Duodenal mucosa (tissue), 2 donors: ENCODE data around the gene TCEA3.
A peak's percentile ranks its signal among the peaks of the same experiment; 100 is the strongest.

Experiments used
- H3K27ac ChIP-seq: one replicate; pipeline ENCODE4 v1.7.0; 2013; ENCODE audit warnings: low read depth, low read length
- H3K27me3 ChIP-seq, 2 donors: one replicate each; pipeline ENCODE4 v1.7.0; 2013; ENCODE audit warnings: low read length in 2 of 2, control low read depth in 1 of 2; ENCODE audit not compliant: insufficient read depth in 2 of 2, control insufficient read depth in 1 of 2
- H3K36me3 ChIP-seq, 2 donors: one replicate each; pipeline ENCODE4 v1.7.0; 2013; ENCODE audit warnings: low read length in 2 of 2, control low read depth in 1 of 2; ENCODE audit not compliant: insufficient read depth in 2 of 2, control insufficient read depth in 1 of 2
- H3K4me1 ChIP-seq, 2 donors: one replicate each; pipeline ENCODE4 v1.7.0; 2013; ENCODE audit warnings: low read length in 2 of 2, control low read depth in 1 of 2; ENCODE audit not compliant: insufficient read depth in 2 of 2, control insufficient read depth in 1 of 2
- H3K4me3 ChIP-seq, 2 donors: one replicate each; pipeline ENCODE4 v1.7.0; 2013; ENCODE audit warnings: low read length in 2 of 2, low read depth in 1 of 2
- H3K9ac ChIP-seq, 2 donors: one replicate each; pipeline ENCODE4 v1.7.0; 2013; ENCODE audit warnings: low read length in 2 of 2, low read depth in 1 of 2
- H3K9me3 ChIP-seq, 2 donors: one replicate each; pipeline ENCODE4 v1.7.0; 2013; ENCODE audit warnings: low read length in 2 of 2, control low read depth in 1 of 2; ENCODE audit not compliant: control insufficient read depth in 1 of 2

Gene TCEA3

DNA sequence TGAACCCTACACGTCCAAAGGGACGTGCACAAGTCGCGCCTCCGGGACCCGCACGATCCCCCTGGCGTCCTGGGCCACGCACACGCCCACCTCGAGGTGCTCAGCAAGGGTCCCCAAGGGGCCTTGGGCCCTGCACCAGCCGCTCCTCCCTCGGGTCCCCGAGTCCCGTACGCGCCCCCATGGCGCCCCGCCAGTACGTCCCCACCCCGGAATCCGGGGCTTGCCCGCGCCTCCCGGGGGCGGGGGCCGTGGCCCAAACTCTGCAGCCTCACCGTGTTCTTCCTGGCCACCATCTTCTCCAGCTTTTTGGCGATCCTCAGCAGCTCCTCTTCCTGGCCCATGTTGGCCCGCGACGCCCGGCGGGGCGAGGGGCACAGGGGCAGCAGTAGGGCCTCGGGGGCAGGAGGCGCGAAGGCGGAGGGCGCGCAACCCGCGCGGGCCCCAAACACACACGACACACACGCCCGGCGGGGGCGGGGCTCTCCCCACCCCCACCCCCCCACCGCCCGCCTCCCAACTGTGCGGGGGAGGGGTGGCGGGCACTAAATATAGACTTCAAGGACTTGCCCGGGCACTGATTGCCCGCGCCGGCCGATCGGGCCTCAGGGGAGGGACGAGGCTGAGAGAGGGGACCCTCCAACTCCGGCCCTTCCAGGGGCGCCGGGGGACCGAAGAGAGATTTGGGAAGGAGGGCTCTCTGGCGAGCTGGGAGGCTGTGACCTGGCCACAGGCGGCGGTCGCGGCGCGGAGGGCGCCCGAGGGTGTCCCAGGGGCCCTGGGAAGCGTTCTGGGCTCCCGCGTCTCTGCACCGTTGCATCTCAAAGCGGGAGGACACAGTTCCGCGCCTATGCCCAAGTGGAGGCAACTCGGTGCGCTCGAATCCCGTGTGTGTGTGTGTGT is at the start of gene TCEA3:
TCEA3 (minus strand) TSS at position 456 of the 900 bp plus-strand sequence; CDS start at position 341, 115 bp downstream.
- peak within 1 kb of the TSS; percentile 72 to 79 for H3K4me3 ChIP-seq
- peaks cover 20 to 31% of the 10 kb centered on the region in 2 donors for H3K4me1 ChIP-seq
- peak within 1 kb of the TSS; percentile 72 to 76 for H3K9ac ChIP-seq
- no peaks in the 10 kb centered on the region for H3K36me3 ChIP-seq
- no peaks in the 10 kb centered on the region for H3K9me3 ChIP-seq
- no peaks in the 10 kb centered on the region for H3K27me3 ChIP-seq
- peak within 1 kb of the TSS; percentile 81 for H3K27ac ChIP-seq

DNA sequence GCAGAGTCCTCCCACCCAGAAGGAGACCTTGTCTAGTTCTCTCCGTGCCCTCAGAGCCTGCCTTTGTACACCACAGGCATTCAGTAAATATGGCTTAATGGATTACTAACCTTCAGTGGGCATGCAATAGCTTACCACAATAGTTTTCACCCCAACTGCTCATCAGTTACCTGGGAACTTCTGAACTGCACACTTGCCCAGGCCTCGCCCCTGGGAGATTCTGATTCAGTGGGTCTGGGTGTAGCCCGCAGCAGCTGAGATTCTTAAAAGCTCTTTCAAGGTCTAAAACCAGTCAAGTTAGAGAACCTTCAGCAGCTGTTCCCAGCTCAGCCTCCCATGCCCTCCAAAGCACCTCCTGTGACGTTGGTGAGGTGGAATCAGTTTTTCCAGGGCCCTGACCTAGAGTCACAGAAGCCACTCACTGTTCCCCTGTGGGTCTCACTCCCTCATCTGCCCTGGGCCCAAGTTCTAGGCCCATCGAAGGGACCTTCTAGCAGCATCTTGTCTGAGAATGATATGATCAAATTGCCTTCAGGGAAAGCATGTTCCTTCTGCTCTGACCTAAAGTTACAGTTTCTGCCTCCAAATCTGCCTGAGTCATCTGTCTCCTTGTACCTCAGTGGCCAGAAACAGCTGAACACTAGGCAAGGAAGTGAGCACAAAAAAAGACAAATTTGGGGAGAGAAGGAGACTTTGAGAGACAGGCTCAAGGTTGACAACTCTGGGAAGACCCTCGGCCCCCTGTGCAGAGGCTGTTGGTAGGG is 48.7 kb upstream of the TCEA3 start:
- Histone ChIP-seq H3K36me3 (no peaks in the 10 kb centered on the region), H3K27me3 (no peaks in the 10 kb centered on the region), H3K9ac (no peak overlapping the region), H3K9me3 (no peaks in the 10 kb centered on the region), H3K4me3 (no peak overlapping the region), H3K4me1 (no peaks in the 10 kb centered on the region), H3K27ac (no peak overlapping the region)

DNA sequence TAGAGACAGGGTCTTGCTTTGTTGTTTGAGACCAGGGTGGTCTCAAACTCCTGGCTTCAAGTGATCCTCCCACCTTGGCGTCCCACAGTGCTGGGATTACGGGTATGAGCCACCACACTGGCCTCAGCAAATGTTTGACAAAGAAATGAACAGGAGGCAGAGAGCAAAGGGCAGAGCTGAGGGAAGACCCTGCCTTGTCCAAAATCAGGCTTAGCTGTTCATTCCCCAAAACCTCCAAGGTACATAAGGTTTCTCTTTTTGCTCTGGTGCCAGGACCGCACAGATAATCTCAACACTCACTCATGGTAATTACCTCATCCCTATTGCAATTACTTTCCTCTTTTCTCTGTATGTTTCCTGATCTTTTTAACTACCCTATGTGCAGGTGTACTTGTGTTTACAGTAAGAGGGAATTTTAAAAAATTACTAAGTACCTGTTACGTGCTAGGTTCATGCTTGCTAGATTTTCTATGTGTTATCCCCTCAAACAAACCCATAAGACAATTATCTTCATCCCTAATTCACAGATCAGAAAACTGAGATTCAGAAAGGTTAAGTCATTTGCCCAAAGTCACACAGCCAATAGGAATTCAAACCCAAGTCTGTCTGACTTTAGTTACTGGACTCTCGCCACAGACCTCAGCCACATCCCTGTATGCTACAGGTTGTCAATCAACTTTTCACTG is 47.9 kb upstream of the TCEA3 start:
- Histone ChIP-seq H3K4me1 (no peaks in the 10 kb centered on the region), H3K9me3 (no peaks in the 10 kb centered on the region), H3K9ac (no peak overlapping the region), H3K36me3 (no peaks in the 10 kb centered on the region), H3K27me3 (no peaks in the 10 kb centered on the region), H3K4me3 (no peak overlapping the region), H3K27ac (no peak overlapping the region)

DNA sequence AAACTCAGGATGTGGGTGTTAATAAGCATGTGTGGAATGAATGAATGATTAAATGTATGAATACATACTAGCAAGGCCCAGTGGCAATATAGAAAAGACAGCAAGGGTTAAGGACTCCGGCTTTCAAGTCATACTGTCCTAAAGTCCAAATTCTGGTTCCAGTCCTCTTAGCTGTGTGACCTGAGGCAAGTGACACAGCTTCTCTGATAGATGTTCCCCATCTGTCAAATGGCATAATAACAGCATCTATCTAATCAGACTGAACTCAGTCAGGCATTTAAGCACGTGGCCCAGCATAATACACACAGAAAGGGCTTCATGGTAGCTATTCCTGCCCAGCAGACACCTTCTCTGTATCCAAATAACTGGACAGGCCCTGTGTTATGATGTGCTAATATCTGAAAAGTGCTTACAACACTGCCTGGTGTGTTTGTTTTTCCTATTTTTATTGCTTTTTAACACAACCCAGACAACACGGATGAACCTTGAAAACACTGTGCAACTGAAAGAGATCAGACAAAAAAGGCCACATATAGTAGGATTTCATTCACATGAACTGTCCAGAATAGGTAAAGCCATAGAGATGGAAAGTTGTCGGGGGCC is 47.0 kb upstream of the TCEA3 start:
- no peaks in the 10 kb centered on the region for H3K4me1 ChIP-seq
- no peak overlapping the region for H3K9ac ChIP-seq

DNA sequence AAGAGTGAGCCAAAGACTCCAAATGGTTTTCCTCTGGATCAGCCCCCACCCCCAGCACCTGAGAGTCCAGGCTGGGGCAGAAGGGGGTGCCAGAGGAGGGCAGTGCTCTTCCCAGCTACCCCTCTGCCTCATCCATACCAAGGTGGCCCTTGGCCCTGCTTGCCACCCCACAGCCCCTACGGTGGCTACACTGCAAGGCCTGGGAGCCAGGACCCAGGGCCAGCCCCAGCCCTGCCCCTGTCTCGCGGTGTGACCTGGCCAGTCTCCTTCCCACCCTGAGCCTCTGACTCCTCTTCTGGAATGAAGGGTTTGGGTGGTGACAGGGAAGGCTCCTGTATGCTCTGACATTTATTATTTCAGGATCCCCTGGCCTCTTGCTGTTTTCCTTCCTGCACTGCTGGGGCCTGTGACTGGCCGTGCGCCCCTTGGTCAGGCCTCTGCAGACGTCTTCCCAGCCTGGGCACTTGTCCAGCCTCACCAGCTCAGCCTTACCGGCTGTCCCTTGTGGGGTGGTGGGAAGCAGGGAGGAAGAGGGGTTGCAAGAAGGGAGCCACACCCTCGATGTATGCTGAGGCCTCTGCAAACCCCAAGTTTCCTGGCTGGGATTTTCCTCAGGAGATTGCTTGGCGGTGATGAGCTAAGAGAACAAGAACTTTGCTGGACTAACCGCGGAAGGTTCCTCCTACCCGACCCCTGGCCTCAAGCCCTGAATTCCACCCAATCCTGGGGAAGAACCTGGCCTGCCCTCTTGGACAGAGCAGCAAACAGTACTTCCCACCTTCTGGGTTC is 45.9 kb upstream of the TCEA3 start:
- Histone ChIP-seq H3K36me3 (no peaks in the 10 kb centered on the region), H3K9me3 (no peaks in the 10 kb centered on the region), H3K27me3 (no peaks in the 10 kb centered on the region), H3K27ac (no peak overlapping the region), H3K9ac (no peak overlapping the region), H3K4me1 (no peaks in the 10 kb centered on the region), H3K4me3 (no peak overlapping the region)

More for the DNA sequence above, 47.0 kb upstream of the TCEA3 start:
- Histone ChIP-seq H3K4me3 (no peak overlapping the region), H3K9me3 (no peaks in the 10 kb centered on the region), H3K27me3 (no peaks in the 10 kb centered on the region), H3K27ac (no peak overlapping the region), H3K36me3 (no peaks in the 10 kb centered on the region)

DNA sequence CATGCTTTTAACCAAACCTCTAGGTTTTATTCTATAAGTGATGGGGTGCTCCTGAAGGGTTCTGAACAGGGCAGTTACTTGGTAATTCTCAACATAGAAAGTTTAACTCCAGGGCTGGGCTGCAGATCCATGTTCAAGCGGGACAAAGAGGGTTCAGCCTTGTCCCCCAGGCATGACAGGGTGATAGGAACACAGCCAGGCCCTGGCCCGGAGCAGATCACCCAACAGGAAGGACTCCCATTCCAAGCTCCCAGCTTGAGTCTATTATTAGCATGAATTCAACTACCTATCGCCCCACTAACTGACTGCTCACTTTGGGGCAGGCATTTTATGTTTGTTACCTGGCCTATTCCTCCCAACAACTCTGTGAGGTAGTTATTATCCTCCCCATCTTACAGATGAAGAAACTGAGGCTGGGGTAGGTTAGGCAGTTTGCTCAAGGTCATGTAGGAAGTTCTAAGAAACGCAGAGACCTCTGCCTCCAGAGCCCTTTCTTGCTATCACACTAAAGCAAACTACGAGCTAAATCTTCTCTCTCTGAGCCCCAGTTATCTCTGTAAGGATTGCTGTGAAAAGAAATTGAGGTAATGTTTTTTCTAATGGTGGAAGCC is 44.9 kb upstream of the TCEA3 start:
- Histone ChIP-seq H3K4me3 (no peak overlapping the region), H3K9me3 (no peaks in the 10 kb centered on the region), H3K9ac (no peak overlapping the region), H3K4me1 (no peaks in the 10 kb centered on the region), H3K27me3 (no peaks in the 10 kb centered on the region), H3K36me3 (no peaks in the 10 kb centered on the region), H3K27ac (no peak overlapping the region)

DNA sequence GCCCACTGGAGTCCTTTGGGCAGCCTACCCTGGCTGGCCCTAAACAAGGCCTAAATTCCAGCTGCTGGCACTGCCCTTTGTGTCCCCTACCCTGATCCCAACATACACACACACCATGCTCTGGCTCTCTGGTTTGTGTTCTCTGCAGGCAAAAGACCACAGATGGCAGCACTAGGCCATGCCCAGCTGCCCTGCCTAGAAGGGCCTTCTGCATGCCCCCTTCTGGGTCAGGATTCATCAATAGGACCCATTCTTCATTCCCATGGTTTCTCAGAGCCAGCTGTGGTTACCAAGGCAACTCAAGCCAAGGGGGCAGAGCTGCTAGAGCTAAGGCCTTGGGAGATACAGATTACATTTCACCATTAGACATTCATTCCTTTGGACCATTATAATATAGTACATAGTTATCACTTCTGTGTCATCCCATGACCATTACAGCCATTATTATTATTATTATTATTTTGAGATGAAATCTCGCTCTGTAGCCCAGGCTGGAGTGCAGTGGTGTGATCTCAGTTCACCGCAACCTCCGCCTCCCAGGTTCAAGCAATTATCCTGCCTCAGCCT is 42.0 kb upstream of the TCEA3 start:
- H3K9ac ChIP-seq: no peak overlapping the region
- peaks cover 0 to 3% of the 10 kb centered on the region in 2 donors for H3K27me3 ChIP-seq
- no peaks in the 10 kb centered on the region for H3K36me3 ChIP-seq
- no peaks in the 10 kb centered on the region for H3K4me1 ChIP-seq
- H3K27ac ChIP-seq: no peak overlapping the region
- H3K4me3 ChIP-seq: no peak overlapping the region
- H3K9me3 ChIP-seq: no peaks in the 10 kb centered on the region

DNA sequence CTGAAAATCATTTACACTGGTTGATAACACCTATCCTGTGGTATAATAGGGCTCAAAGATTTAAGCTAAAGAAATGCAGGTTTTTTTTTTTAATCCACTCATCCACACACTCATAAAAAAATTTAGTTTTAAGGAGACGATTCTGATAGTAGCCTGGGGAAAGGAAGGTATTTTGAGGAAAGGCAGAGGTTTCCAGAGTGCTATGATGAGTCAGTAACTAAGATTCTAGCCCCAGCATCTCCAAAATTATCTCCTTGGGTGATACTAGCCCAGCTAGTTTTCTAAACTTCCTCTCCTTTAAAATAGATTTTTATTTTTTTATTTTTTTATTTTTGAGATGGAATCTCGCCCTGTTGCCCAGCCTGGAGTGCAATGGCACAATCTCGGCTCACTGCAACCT is 38.7 kb upstream of the TCEA3 start:
- H3K27me3 ChIP-seq: peaks cover 0 to 3% of the 10 kb centered on the region in 2 donors
- H3K9ac ChIP-seq: no peak overlapping the region
- no peaks in the 10 kb centered on the region for H3K4me1 ChIP-seq
- no peaks in the 10 kb centered on the region for H3K9me3 ChIP-seq
- H3K4me3 ChIP-seq: no peak overlapping the region
- no peak overlapping the region for H3K27ac ChIP-seq
- no peaks in the 10 kb centered on the region for H3K36me3 ChIP-seq

DNA sequence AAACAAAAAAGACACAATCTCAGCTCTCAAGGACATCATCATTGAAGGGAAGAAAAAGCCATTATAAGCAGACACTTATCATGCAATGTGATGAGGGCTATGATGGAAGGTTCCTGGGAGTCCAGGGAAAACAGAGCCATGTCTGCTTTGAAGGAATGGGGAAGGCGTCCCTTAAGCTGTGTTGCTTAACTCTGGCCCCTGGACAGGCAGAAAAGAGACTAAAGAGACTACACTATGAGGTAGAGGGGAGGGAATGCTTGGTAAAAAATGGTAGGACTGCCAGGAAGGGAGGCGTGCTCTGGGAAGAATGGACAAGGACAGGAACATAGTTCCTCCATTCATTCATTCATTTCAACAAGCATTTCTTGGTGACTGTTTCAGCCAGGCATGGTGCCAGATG is 38.2 kb upstream of the TCEA3 start:
- Histone ChIP-seq H3K36me3 (no peaks in the 10 kb centered on the region), H3K4me3 (no peak overlapping the region), H3K9me3 (no peaks in the 10 kb centered on the region), H3K27ac (no peak overlapping the region), H3K27me3 (peaks cover 0 to 3% of the 10 kb centered on the region in 2 donors), H3K9ac (no peak overlapping the region), H3K4me1 (no peaks in the 10 kb centered on the region)
